HL-60 (cell line): ENCODE data around the gene MOB3A.

Experiments used
- DNase-seq, 2 experiments: peaks; one replicate each; pipeline ENCODE4 v3.0.0-alpha.2; 2010 to 2020; ENCODE audit warnings: low read depth in 1 of 2, low spot score in 1 of 2
- H3K27ac ChIP-seq: fragments of 250-450 bp; sonication (Bioruptor Pico); replicated peaks from 2 replicates; pipeline ENCODE4 v1.5.1; 2020; ENCODE audit warnings: mild to moderate bottlenecking, moderate library complexity
- H3K27me3 ChIP-seq: fragments of 250-450 bp; sonication (Bioruptor Pico); 2 replicates; pipeline ENCODE4 v1.5.1; 2021; ENCODE audit warnings: mild to moderate bottlenecking, moderate library complexity; ENCODE audit not compliant: insufficient read depth, poor library complexity, severe bottlenecking
- H3K4me3 ChIP-seq: replicated peaks from 2 replicates; pipeline ENCODE4 v1.5.1; 2011; ENCODE audit warnings: mild to moderate bottlenecking, control low read depth, low read length; ENCODE audit not compliant: insufficient read depth
- GABPA ChIP-seq: IDR thresholded peaks from 2 replicates; pipeline ENCODE4 v1.6.1; 2012; ENCODE audit warnings: low read depth
- POLR2AphosphoS5 ChIP-seq: IDR thresholded peaks from 2 replicates; pipeline ENCODE4 v1.6.1; 2012; ENCODE audit warnings: low read depth
- REST ChIP-seq: IDR thresholded peaks from 2 replicates; pipeline ENCODE4 v1.6.1; 2012; ENCODE audit warnings: low read depth; ENCODE audit not compliant: insufficient replicate concordance
- SPI1 ChIP-seq: IDR thresholded peaks from 2 replicates; pipeline ENCODE4 v1.6.1; 2012; ENCODE audit warnings: low read depth, mild to moderate bottlenecking, borderline replicate concordance
- TF ChIP-seq, protein P1 (sequence below): IDR thresholded peaks from one replicate; pipeline ENCODE4 v1.5.1; 2011; ENCODE audit warnings: low read length, control low read depth, inconsistent platforms; ENCODE audit not compliant: insufficient read depth

MOB3A gene

DNA sequence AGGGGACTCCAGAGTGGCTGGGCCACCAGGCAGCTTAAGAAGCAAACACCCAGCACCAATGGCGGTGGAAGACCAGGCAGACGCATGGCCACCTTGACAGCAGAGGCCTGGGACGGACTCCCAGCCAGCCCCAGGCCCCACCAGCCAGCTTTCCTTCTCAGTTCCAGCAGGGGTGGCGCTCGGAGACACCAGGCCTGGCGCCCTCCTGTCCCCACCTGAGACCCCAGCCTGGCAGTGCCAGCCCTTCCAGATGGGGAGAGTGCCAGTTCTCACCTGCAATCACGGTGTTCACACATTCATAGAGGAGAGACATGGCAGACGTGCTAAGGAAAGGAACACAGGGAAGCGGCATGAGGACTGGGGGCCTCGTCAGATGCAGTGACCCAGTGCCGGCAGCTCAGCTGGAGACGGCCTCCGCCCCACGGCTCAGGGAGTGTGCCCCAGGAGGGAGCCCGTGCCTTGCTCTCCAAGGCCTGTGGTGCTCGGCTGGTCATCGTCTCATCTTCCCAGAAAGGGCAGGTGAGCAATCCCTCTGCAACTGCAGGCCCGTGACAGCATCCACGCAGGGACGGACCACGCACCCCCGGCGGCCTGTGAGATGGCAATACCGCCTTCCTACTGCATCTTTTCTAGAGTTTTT lies 30.9 kb upstream of the MOB3A start:
- Histone ChIP-seq H3K4me3 (no peak overlapping the region), H3K27me3 (no peaks in the 10 kb centered on the region), H3K27ac (no peak overlapping the region)
- no peak for TF ChIP-seq SPI1
- TF ChIP-seq REST = no peak
- TF ChIP-seq, protein P1, sequence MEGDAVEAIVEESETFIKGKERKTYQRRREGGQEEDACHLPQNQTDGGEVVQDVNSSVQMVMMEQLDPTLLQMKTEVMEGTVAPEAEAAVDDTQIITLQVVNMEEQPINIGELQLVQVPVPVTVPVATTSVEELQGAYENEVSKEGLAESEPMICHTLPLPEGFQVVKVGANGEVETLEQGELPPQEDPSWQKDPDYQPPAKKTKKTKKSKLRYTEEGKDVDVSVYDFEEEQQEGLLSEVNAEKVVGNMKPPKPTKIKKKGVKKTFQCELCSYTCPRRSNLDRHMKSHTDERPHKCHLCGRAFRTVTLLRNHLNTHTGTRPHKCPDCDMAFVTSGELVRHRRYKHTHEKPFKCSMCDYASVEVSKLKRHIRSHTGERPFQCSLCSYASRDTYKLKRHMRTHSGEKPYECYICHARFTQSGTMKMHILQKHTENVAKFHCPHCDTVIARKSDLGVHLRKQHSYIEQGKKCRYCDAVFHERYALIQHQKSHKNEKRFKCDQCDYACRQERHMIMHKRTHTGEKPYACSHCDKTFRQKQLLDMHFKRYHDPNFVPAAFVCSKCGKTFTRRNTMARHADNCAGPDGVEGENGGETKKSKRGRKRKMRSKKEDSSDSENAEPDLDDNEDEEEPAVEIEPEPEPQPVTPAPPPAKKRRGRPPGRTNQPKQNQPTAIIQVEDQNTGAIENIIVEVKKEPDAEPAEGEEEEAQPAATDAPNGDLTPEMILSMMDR = no peak
- TF ChIP-seq GABPA = no peak
- no peak for TF ChIP-seq POLR2AphosphoS5
- DNase-seq = no peak

DNA sequence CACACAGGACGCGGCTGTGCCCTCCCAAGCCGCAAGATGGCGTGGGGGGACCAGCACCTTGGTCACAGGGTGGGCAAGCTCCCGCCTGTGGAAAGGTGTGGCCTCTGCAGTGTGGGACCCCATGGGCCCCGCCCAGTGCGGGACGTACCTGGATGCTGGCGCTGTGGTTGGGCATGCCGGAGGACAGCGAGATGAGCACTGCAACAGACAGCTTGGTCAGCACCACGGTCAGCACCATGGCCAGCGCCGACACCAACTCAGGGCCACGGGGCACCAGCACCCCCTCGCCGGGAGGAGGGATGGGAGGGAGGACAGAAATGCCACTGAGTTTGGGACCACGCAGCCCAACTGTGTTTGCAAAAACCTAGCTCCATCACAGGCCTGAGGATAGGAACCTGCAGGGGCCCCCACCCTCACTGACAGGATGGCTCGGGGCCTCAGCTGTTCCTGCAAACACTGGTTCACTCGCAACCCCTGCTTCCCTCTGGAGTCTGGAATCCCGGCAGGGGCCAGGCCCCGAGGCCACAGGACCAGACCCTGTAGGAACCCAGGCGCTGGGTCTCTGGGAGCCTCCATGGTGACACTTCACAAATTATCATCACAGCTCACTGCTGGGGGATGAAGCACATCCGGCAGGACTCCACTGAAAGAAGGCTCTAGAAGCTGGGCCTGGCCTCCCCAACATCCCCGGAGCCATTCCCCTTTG lies 27.7 kb upstream of the MOB3A start:
- TF ChIP-seq SPI1 (no peak), POLR2AphosphoS5 (peak; percentile 12; the same call in 1 of the 2 replicates), GABPA (no peak), REST (peak; percentile 95)
- TF ChIP-seq, protein P1 = no peak
- no peak for DNase-seq
- no peak overlapping the region for H3K4me3 ChIP-seq
- H3K27ac ChIP-seq = no peak overlapping the region
- no peaks in the 10 kb centered on the region for H3K27me3 ChIP-seq

GRCh38 chr19:2122982-2123381 lies 26.9 kb upstream of the MOB3A start:
- no peak for DNase-seq
- no peak overlapping the region for H3K4me3 ChIP-seq
- TF ChIP-seq GABPA = no peak
- no peaks in the 10 kb centered on the region for H3K27me3 ChIP-seq
- H3K27ac ChIP-seq = no peak overlapping the region

DNA sequence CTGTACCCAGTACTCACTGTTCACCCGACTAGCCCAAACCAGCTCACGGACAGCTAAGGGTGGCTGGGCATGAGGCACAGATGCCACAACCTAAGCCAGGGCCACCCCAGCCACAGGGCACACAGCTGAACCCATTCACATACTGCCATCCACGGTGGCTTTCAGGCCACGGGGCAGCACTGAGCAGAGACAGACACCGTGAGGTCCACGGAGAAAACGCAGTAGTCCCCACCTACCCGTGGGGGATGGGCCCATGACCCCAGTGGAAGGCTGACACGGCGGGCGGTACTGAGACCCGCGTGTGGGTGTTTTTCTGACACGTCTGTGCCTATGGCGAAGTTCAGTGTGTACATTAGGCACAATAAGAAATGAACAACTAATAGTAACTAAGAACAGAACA lies 26.1 kb upstream of the MOB3A start:
- Histone ChIP-seq H3K4me3 (no peak overlapping the region), H3K27ac (no peak overlapping the region), H3K27me3 (no peaks in the 10 kb centered on the region)
- no peak for DNase-seq
- TF ChIP-seq POLR2AphosphoS5 (no peak), SPI1 (no peak), REST (no peak), GABPA (no peak)
- TF ChIP-seq, protein P1 = no peak
